Measurements from ENCODE around the gene SGMS1.

DNA sequence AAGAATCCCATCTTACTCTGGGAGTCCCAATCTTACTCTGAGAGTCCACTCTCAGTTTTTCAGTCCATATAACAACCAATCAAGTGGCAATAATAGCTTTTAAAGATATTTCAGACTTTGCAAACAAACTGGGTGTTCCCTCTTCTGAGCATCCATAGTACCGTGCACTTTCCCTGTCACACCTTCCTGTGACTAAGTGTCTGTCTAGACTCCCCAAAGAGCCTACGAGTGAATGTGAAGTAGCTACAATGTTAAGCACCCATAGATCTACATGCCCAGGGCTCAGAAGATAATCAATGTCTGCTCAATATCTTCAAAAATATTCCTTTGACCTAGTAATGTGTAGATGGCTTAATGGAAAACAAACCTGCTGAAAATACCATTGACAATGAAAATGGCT, 276.8 kb downstream of the SGMS1 start:
- TF ChIP-seq, protein P1, sequence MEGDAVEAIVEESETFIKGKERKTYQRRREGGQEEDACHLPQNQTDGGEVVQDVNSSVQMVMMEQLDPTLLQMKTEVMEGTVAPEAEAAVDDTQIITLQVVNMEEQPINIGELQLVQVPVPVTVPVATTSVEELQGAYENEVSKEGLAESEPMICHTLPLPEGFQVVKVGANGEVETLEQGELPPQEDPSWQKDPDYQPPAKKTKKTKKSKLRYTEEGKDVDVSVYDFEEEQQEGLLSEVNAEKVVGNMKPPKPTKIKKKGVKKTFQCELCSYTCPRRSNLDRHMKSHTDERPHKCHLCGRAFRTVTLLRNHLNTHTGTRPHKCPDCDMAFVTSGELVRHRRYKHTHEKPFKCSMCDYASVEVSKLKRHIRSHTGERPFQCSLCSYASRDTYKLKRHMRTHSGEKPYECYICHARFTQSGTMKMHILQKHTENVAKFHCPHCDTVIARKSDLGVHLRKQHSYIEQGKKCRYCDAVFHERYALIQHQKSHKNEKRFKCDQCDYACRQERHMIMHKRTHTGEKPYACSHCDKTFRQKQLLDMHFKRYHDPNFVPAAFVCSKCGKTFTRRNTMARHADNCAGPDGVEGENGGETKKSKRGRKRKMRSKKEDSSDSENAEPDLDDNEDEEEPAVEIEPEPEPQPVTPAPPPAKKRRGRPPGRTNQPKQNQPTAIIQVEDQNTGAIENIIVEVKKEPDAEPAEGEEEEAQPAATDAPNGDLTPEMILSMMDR (IDR thresholded peaks at IDR 0.05), result no peak
- TF ChIP-seq POLR2A (IDR thresholded peaks at IDR 0.05) (no peak), EP300 (IDR thresholded peaks at IDR 0.05) (no peak), POLR2AphosphoS5 (IDR thresholded peaks at IDR 0.05) (no peak)
